DOHH2 (cell line): ENCODE results near the gene CYP27A1.

Experiments used
- H3F3A ChIP-seq: fragments of 200-600 bp; sonication (generic), shearing (Covaris generic); 2 replicates; pipeline ENCODE4 v1.6.0; 2016; ENCODE audit warnings: antibody characterized with exemption, mild to moderate bottlenecking; ENCODE audit not compliant: control insufficient read depth, insufficient read depth
- H3K27ac ChIP-seq: fragments of 200-600 bp; sonication (generic); 2 replicates; pipeline ENCODE4 v1.5.1; 2014; ENCODE audit warnings: low read depth, mild to moderate bottlenecking, low read length, moderate library complexity
- H3K27me3 ChIP-seq: fragments of 200-600 bp; sonication (generic); 2 replicates; pipeline ENCODE4 v1.6.1; 2014; ENCODE audit warnings: mild to moderate bottlenecking, low read length, mixed read lengths; ENCODE audit not compliant: control insufficient read depth
- H3K36me3 ChIP-seq: fragments of 200-600 bp; sonication (generic); 2 replicates; pipeline ENCODE4 v1.6.1; 2014; ENCODE audit warnings: mild to moderate bottlenecking, low read length, moderate library complexity, mixed read lengths; ENCODE audit not compliant: control insufficient read depth
- H3K4me1 ChIP-seq: fragments of 200-600 bp; sonication (generic); 2 replicates; pipeline ENCODE4 v1.6.1; 2014; ENCODE audit warnings: mild to moderate bottlenecking, low read length, mixed read lengths; ENCODE audit not compliant: control insufficient read depth
- H3K4me2 ChIP-seq: fragments of 200-600 bp; sonication (generic); 2 replicates; pipeline ENCODE4 v1.6.0; 2014; ENCODE audit warnings: mild to moderate bottlenecking, low read length, moderate library complexity
- H3K4me3 ChIP-seq: fragments of 200-600 bp; sonication (generic); 2 replicates; pipeline ENCODE4 v1.5.1; 2014; ENCODE audit warnings: mild to moderate bottlenecking, low read length, mixed read lengths
- H3K79me2 ChIP-seq: fragments of 200-600 bp; sonication (generic); 2 replicates; pipeline ENCODE4 v1.6.1; 2014; ENCODE audit warnings: mild to moderate bottlenecking, low read length, mixed read lengths; ENCODE audit not compliant: control insufficient read depth
- H3K9me2 ChIP-seq: fragments of 200-600 bp; sonication (generic); replicated peaks from 2 replicates; pipeline ENCODE4 v1.6.1; 2014; ENCODE audit warnings: mild to moderate bottlenecking, low read length, mixed read lengths; ENCODE audit not compliant: control insufficient read depth
- H3K9me3 ChIP-seq: fragments of 200-600 bp; sonication (generic); 2 replicates; pipeline ENCODE4 v1.6.1; 2014; ENCODE audit warnings: antibody characterized with exemption, low read length, mixed read lengths; ENCODE audit not compliant: control insufficient read depth, insufficient read depth
- H4K20me1 ChIP-seq: fragments of 200-600 bp; sonication (generic); 2 replicates; pipeline ENCODE4 v1.6.0; 2014; ENCODE audit warnings: low read depth, mild to moderate bottlenecking, antibody characterized with exemption, low read length, moderate library complexity; ENCODE audit not compliant: control insufficient read depth, insufficient read depth
- CTCF ChIP-seq: fragments of 200-600 bp; sonication (generic); IDR thresholded peaks from one replicate; pipeline ENCODE4 v1.5.1; 2014; ENCODE audit warnings: antibody characterized with exemption, mild to moderate bottlenecking, low read depth, low read length; ENCODE audit not compliant: poor library complexity, severe bottlenecking
- EZH2phosphoT487 ChIP-seq: fragments of 200-600 bp; sonication (generic); IDR thresholded peaks from 2 replicates; pipeline ENCODE4 v1.6.1; 2017; ENCODE audit warnings: borderline replicate concordance, mild to moderate bottlenecking, antibody characterized with exemption, low read length, moderate library complexity, mixed read lengths

Gene CYP27A1

DNA sequence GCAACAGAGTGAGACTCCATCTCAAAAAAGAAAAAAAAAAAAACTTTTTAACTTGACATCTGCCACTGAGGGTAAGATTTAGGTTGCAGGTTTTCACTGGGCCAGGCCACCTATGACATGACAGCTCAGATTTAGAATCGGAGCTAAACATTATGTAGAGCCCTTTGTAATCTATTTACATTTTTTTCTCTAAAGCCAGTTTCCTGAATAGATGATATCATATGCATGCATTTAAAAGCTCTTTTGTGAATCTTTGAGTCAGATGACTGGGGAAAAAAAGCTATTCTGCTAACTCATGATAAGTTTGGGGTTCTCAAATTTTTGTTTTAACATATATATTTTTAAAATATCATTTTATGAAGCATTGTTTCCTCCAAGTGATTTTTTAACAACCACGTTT, 28.3 kb downstream of the CYP27A1 start:
- no peak overlapping the region for H3K4me3 ChIP-seq
- no peaks in the 10 kb centered on the region for H3K36me3 ChIP-seq
- no peaks in the 10 kb centered on the region for H3F3A ChIP-seq
- no peak for TF ChIP-seq EZH2phosphoT487
- no peak for TF ChIP-seq CTCF
- H3K4me2 ChIP-seq = no peak overlapping the region
- H3K27me3 ChIP-seq = peaks cover 8% of the 10 kb centered on the region; the same call in 1 of the 2 replicates
- peaks cover 9% of the 10 kb centered on the region for H3K4me1 ChIP-seq
- no peaks in the 10 kb centered on the region for H3K79me2 ChIP-seq
- H3K9me2 ChIP-seq = no peaks in the 10 kb centered on the region
- H3K9me3 ChIP-seq = no peaks in the 10 kb centered on the region
- no peaks in the 10 kb centered on the region for H4K20me1 ChIP-seq
- no peak overlapping the region for H3K27ac ChIP-seq

DNA sequence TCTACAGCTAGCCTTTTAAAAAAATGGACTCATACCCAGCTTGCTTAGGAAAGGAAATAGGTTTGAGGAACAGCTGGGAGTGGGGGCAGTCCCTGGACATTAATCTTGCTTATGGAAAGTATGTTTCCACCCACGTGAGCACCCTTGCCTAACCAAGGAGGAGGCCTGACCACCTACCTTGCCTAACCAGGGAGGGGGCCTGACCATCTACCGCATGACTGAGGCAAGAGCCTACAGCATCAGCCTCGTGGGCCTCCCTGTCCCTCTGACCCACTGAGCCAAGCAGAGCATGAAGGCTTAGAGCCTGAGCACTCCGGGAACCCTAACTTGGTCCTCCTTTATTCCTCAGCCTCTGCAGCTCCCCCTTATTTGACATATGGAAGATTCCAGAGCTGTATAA, 29.4 kb downstream of the CYP27A1 start:
- peaks cover 3% of the 10 kb centered on the region for H3K4me1 ChIP-seq
- H3K27me3 ChIP-seq = peaks cover 8% of the 10 kb centered on the region
- no peaks in the 10 kb centered on the region for H3K9me2 ChIP-seq
- no peaks in the 10 kb centered on the region for H4K20me1 ChIP-seq
- no peaks in the 10 kb centered on the region for H3F3A ChIP-seq
- H3K27ac ChIP-seq = no peak overlapping the region
- no peak overlapping the region for H3K4me2 ChIP-seq
- H3K79me2 ChIP-seq = no peaks in the 10 kb centered on the region
- TF ChIP-seq CTCF (no peak), EZH2phosphoT487 (no peak)
- H3K9me3 ChIP-seq = no peaks in the 10 kb centered on the region
- no peaks in the 10 kb centered on the region for H3K36me3 ChIP-seq
- no peak overlapping the region for H3K4me3 ChIP-seq

DNA sequence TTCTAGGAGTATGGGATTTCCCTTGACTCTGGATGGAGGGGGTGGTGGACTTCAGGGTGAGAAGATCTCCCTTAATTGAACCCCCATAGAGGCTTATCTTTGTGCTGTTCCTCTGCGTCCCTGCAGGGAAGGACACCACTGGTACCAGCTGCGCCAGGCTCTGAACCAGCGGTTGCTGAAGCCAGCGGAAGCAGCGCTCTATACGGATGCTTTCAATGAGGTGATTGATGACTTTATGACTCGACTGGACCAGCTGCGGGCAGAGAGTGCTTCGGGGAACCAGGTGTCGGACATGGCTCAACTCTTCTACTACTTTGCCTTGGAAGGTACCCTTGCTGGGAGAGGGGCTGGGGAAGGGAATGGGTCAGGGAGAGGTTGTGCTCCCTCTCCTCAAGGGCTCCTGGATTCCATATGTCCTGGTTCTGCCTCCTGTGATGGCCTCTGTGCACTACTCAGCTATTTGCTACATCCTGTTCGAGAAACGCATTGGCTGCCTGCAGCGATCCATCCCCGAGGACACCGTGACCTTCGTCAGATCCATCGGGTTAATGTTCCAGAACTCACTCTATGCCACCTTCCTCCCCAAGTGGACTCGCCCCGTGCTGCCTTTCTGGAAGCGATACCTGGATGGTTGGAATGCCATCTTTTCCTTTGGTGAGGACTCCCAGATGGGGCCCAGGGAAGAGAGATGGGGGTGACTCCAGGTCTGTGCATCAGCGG, 30.3 kb downstream of the CYP27A1 start:
- H3K9me2 ChIP-seq = no peaks in the 10 kb centered on the region
- H3K27ac ChIP-seq = no peak overlapping the region
- H3K36me3 ChIP-seq = no peaks in the 10 kb centered on the region
- H3K27me3 ChIP-seq = peaks cover 12% of the 10 kb centered on the region
- TF ChIP-seq CTCF (no peak), EZH2phosphoT487 (no peak)
- no peaks in the 10 kb centered on the region for H4K20me1 ChIP-seq
- H3K4me3 ChIP-seq = no peak overlapping the region
- no peaks in the 10 kb centered on the region for H3K4me1 ChIP-seq
- H3F3A ChIP-seq = no peaks in the 10 kb centered on the region
- no peaks in the 10 kb centered on the region for H3K79me2 ChIP-seq
- H3K9me3 ChIP-seq = no peaks in the 10 kb centered on the region
- H3K4me2 ChIP-seq = no peak overlapping the region
